ENCODE results near the gene NFKBIA.
"Not testable (repeated sequence)": the region's sequence is repeated elsewhere in the genome, so short reads cannot be mapped to it uniquely, and the experiment has no call there.

Gene NFKBIA, protein sequence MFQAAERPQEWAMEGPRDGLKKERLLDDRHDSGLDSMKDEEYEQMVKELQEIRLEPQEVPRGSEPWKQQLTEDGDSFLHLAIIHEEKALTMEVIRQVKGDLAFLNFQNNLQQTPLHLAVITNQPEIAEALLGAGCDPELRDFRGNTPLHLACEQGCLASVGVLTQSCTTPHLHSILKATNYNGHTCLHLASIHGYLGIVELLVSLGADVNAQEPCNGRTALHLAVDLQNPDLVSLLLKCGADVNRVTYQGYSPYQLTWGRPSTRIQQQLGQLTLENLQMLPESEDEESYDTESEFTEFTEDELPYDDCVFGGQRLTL

DNA sequence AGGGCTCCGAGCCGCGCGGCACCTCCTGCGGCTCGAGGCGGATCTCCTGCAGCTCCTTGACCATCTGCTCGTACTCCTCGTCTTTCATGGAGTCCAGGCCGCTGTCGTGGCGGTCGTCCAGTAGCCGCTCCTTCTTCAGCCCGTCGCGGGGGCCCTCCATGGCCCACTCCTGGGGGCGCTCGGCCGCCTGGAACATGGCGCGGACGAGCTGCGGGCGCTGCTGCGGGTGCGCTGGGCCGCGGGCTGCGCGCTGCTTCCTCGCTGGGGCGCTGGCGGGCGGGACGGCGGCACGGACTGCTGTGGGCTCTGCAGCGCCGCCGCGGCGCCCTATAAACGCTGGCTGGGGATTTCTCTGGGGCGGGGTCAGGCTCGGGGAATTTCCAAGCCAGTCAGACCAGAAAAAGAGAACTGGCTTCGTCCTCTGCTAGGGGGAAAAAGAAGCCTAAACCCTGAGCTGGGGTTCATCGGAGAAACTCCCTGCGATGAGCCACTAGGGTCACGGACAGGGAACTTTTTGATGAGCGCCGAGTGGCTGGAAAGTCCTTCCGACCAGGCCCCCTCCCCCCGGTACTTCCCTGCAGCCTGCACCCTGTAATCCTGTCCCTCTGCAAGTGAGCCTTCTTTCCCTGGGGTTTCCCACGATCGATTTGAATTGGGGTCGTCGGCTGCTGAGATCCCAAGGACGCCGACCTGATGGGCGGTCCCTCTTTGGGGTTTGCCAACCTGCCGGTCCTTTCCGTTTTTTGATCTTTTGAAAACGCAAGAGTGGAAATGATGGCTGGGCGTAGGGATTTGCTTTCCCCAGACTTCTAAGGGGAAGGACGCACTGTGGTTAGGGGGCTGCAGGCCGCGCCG is at the start of gene NFKBIA:
NFKBIA (minus strand) TSS at position 301 of the 855 bp plus-strand sequence; CDS start at position 196, 105 bp downstream.
- peak; percentile 80 to 94 (median 93) for DNase-seq (ENCODE audit: low read depth in 4 of 4, low spot score in 1 of 4)

DNA sequence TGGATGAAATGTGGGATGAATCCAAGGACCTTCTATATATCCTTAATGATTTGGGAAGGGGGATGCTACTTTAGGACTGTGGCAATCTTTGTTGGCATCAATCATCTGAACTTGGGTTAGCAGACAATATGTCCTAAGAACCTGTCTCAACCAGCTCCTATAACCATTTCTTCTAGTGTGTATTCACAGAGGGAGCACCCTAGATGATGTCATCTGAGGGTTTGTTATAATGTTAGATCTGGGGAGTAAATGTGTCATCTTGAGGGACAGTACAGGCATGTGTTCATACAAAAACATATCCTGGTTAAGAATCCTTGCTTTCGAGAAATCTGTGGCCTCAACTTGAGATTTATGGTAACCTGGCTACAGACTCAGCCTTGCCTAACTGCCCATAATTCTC is 41.9 kb upstream of the NFKBIA start:
- DNase-seq (ENCODE audit: low read depth in 4 of 4, low spot score in 1 of 4) = no peak

DNA sequence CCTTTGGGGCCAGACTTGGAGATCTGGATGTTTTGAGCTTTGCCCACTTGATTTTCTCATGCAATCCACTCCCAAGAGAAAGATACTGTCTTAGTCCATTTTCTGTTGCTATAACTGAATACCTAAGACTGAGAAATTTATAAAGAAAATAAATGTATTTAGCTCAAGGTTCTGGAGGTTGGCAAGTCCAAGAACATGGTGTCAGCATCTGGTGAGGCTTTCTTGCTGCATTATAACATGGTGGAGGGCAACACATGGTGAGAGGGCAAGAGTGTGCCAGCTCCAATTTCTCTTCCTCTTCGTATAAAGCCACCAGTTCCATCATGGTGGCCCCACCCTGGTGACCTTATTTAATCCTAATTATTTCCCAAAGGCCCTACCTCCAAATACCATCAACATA is 39.6 kb upstream of the NFKBIA start:
- DNase-seq (ENCODE audit: low read depth in 4 of 4, low spot score in 1 of 4) = no peak

DNA sequence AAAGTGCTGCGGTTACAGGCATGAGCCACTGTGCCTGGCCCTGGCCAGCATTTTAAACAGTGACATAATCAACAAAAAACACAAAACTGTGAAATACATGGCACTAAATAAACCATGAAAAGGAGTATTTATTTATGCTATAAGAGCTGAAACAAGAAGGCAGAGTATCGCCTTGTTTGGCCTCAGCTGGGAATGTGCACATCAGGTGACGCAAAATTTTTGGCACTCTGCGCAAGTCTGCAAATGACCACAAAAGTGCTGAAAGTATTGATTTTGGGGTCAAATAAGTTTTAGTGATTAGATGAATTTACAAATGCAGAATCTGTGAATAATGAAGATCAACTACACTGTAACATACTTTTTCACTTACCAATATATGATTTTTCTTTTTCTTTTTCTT is 36.6 kb upstream of the NFKBIA start:
- DNase-seq (ENCODE audit: low read depth in 4 of 4, low spot score in 1 of 4) = no peak

DNA sequence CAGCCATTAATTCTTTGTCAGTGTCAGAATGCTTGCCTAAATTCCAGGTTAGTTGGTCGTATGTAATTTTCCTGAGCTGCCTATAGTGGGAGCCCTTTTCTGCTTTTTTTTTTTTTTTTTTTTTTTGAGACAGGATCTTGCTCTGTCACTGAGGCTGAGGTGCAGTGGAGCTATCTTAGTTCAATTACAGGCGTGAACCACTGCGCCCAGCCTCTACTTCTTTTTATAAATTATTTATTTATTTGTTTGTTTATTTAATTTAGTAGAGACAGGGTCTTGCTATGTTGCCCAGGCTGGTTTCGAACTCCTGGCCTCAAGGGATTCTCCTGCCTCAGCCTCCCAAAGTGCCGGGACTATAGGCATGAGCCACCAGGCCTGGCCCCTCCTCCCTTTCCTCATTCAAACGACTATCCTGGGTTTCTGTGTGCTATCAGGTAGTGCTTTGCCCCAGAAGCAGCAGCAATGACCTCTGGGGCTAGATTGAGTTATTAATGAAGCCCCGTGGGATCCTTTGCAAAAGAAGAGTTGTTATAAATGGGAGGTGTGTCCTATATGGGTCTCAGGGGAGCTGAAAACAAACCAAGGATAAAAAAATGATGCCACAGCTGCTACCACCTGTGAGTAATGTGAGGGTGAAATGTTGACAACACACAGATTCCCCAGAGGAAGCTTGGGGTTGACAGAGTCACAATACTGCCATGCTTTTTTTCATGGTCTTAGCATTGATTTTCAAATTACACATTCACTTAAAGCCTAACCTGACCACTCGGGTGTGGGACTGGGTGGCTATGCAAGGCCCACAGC is 34.6 kb upstream of the NFKBIA start:
- DNase-seq (ENCODE audit: low read depth in 4 of 4, low spot score in 1 of 4) = no peak

DNA sequence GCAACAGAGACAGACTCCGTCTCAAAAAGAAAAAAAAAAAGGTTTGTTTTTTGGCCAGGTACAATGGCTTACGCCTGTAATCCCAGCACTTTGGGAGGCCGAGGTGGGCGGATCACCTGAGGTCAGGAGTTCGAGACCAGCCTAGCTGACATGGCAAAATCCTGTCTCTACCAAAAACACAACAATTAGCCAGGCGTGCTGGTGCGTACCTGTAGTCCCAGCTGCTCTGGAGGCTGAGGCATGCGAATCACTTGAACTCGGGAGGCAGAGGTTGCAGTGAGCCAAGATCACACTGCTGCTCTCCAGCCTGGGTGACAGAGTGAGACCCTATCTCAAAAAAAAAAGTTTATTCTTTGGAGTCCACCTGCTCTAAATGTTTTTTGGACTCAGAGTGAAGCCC is 33.9 kb upstream of the NFKBIA start:
- DNase-seq (ENCODE audit: low read depth in 4 of 4, low spot score in 1 of 4) = not testable (repeated sequence)

DNA sequence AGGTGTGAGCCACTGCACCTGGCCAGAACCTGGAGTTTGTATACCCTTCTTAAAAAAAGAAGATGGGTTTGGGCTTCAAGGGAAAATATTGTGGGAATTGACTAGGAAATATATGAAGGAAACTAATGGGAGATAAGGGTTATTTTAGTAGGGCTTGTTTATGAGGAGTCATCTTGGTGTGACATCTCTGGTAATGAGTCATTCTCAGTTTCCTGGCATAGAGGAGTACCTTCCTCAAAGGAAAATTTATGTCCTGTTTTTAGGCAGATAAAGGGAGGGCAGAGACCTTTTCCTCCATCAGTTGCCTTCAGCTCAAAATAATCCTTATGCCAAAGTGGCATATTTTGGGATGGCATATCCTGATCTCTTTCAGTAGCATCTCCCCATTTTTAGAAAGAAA is 30.6 kb upstream of the NFKBIA start:
- no peak for DNase-seq (ENCODE audit: low read depth in 4 of 4, low spot score in 1 of 4)

DNA sequence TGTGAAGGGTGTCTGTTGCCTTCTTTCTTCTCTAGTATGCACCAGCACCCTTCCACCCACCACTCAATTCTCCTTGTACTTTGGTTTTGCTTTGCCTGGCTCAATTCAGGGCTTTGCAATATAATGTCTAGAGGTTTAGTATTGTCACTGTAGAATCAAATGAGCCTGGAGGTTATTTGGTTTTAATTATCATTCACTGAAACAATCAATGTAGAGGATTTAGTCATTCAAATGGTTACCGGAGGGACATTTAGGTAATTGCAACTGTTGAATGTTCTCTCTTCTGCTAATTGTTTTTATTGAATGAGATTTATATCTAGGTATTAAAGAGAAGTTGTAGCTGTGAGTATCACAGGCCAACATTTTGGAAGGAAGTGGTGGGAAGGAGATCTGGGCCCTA is 29.3 kb upstream of the NFKBIA start:
- no peak for DNase-seq (ENCODE audit: low read depth in 4 of 4, low spot score in 1 of 4)

DNA sequence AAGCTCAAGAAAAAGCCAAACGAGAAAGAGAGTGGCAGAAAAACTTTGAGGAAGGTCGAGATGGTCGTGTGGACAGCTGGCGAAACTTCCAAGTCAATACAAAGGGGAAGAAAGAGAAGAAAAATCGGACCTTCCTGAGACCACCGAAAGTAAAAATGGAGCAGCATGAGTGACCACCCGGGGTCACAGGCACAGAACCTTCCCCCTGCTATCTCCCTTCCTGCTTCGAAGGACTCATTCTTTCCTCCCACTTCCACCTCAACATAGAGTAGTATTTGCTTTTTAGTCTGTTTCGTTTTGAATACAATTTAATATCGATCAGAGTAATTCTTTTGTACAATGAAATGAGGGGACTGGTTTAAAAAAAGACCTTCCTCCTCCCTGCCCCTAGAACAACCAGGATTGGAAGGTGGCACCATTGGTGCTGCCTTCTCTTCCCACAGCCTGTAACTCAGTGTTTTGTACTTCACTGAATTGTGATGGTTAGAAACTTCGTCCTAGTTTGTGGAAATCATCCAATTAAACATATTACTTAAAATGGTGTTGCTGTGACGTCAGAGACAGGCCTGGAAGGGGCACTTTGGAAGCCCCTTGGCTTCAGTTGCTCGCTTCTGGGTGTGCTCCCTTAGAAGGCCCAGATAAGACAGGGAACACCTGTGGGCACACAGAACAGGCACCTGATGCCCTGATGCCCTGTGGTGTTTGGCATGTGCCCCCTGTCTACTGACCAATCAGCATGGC is 26.1 kb upstream of the NFKBIA start:
- DNase-seq (ENCODE audit: low read depth in 4 of 4, low spot score in 1 of 4) = no peak

DNA sequence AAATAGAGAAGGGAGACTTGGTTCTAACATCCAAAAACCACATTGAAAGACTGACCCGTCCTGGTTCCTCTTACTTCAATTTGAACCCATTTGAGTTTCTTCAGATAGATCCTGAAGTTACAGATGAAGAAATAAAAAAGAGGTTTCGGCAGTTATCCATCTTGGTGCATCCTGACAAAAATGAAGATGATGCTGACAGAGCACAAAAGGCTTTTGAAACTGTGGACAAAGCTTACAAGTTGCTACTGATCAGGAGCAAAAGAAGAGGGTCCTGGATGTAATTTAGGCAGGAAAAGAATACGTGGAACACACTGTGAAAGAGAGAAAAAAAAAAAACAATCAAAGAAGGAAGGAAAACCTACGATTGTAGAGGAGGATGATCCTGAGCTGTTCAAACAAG is 25.4 kb upstream of the NFKBIA start:
- DNase-seq (ENCODE audit: low read depth in 4 of 4, low spot score in 1 of 4) = no peak

DNA sequence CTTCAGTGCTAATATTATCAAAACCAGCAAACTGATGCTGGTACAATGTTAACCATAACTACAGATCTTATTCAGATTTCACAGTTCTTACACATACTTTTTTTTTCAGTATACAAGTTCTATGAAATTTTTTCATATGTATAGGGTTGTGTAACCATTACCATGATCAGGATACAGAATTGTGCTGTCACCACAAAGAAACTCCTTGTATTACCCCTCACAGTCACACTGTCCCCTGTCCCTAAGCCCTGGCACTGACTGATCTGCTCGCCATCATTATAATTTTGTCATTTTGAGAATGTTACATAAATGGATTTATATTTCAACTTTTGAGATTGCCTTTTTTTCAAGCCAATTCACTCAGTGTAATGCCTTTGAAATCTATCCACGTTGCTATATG is 21.3 kb upstream of the NFKBIA start:
- no peak for DNase-seq (ENCODE audit: low read depth in 4 of 4, low spot score in 1 of 4)

DNA sequence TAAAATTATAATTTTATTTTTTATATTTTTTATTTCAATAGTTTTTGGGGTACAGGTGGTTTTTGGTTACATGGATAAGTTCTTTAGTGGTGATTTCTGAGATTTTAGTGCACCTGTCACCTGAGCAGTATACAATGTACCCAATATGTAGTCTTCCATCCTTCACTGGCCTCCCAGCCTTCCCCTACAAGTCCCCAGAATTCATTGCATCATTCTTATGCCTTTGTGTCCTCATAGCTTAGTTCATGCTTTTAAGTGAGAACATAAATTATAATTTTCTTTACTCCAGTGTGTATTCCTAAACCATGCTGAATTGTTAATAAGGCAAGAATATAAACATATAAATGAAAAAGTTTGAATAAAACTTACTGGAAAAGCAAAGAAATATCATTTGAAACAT is 19.1 kb upstream of the NFKBIA start:
- DNase-seq (ENCODE audit: low read depth in 4 of 4, low spot score in 1 of 4) = no peak

DNA sequence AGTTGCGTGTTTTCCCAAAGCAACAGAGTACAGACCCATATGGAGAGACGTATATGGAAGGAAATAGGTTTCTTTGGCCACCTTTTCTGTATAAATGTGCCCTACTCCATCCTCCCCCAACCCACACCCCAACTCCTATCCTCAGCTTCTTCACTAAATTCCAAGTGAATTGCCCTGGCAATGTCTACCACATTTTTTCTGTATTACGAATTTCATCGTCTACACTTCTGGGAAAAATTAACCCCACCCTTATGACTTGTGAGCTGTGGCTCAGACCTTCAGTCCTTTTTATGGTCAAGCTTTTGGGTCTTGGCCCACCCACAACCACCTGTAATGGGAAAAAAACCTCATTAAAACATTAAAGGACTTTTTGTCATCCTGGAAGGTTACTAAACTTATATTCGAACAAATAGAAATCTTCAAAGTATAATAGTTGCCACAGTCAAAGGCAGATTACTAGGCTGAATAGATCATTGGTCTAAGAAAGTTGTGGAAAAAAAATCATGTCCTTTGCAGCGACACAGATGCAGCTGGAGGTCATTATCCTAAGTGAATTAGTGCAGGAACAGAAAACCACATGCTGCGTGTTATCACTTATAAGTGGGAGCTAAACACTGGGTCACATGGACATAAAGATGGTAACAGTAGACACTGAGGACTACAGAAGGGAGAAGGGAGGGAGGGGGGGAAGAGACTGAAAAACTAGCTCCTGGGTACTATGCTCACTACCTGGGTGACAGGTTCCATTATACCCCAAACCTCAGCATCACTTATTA is 15.7 kb upstream of the NFKBIA start:
- DNase-seq (ENCODE audit: low read depth in 4 of 4, low spot score in 1 of 4) = no peak

DNA sequence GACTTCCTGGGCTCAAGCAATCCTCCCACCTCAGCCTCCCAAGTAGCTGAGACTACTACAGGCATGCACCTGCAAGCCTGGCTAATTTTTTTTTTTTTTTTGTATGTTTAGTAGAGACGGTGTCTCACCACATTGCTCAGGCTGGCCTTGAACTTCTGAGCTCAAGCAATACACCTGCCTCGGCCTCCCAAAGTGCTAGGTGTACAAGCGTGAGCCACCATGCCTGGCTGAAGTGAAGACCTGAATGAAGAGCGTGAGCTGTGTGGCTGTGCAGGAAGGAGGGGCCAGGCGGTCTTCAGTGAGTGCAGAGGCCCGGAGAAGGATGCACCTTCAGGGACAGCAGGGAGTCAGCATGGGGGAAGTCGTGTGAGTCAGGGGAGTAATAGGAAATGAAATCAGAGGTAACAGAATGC is 14.9 kb upstream of the NFKBIA start:
- no peak for DNase-seq (ENCODE audit: low read depth in 4 of 4, low spot score in 1 of 4)

DNA sequence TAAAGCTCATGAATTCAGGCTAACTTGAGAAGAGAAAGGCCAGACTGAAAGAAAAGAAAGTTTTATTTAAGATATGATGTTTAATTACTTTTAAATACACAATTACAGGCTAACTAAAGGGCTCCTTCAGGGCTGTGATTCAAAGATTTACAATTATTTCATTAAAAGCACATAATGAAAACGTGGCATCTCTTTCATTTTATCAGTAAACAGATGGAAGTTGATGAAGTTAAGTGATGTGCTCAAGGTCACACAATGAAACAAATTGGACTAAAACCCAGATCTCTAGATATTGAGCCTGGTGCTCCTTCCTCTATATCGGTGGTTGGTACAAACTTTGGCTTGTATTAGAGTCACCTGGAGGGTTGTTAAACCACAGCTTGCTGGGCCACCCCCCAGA is 13.5 kb upstream of the NFKBIA start:
- no peak for DNase-seq (ENCODE audit: low read depth in 4 of 4, low spot score in 1 of 4)

DNA sequence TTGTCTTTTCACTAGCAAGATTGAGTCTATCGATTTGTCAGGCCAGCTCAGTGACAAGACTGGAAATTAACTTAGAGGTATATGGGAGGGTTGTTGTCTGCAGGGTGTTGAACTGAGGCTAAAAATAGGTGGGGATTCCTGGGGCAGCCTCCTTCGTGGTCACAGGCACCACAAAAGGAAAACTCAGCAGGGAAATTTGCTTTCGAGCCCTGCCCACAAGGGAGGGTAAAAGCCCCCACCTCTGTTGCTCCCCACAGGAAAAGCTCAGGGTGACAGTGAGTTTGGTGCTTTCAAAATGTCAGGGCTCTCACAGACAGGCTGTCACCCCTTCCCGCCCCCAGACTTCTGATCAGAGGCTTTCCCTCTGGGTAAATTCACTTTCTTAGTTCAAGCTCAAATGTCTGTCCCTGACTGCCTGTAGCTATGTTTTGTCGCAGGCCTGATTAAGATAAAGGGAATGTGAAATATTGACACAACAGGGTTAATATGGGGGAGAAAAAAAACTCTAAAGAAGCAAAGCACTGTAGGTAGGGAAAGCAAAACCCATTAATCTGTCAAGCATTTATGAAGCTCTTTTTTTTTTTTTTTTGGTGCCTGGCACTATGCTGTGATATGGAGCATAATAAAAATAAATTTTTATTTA is 11.7 kb upstream of the NFKBIA start:
- peak in 2 of 4 experiments; percentile 33 to 75 for DNase-seq (ENCODE audit: low read depth in 4 of 4, low spot score in 1 of 4)

DNA sequence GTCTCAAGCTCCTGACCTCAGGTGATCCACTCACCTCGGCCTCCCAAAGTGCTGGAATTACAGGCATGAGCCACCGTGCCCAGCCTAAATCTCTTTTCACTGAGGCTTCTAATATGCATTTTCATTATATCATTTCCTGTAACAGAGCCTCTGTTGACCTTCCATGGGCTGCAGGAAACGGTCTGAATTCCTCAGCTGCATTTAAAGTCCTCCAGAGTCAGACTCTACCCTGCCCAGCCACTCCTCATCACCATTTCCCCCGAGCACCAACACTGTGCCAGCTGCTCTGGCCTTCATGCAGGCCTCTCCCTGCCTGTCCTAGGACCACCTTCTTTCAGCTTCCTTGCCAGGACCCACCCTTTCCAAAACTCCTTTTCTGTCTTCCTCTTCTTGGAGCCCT is 9.8 kb upstream of the NFKBIA start:
- no peak for DNase-seq (ENCODE audit: low read depth in 4 of 4, low spot score in 1 of 4)

DNA sequence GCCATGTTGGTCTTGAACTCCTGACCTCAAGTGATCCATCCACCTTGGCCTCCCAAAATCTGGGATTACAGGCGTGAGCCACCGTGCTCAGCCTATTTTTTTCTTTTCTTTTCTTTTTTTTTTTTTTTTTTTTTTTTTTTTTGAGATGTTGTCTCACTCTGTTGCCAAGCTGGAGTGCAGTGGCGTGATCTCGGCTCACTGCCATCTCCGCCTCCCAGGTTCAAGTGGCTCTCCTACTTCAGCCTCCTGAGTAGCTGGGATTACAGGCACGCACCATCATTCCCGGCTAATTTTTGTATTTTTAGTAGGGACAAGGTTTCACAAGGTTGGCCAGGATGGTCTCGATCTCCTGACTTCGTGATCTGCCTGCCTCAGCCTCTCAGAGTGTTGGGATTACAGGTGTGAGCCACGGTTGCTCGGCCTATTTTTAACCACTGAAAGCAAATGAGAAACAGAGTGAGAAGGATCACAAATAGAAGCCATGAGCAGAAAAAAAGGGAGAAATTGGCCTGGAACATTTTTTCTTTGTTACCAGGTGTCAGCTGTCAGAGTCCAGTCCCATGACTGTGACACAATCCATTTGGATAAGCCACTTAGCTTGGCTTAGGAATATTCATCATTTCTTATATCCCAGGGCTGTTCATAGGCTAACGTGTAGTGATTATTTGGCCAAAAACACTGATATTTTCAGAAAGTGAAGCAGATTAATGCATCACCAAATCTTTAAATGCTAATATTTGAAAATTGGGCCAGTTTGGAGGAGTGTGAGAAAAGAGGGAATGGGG is 7.9 kb upstream of the NFKBIA start:
- DNase-seq (ENCODE audit: low read depth in 4 of 4, low spot score in 1 of 4) = no peak

DNA sequence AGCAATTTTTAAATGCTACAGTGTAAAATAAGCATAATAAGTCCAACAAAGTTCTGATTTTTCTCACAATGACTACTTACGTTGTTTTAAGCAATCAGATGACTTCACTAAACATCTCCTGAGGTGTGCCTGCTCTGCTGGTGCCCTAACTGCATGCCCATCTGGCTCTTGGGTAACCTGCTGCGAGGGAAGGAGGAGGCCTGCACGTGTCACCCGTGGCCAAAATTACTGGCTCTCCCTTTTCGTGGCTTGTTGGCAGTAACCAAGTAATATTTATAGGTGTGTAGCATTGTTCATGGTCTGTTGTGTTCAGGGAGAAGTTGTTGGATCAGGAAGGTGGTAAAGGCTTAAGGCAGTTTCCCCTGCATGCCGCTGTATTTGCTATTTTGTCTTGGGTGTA is 6.3 kb upstream of the NFKBIA start:
- DNase-seq (ENCODE audit: low read depth in 4 of 4, low spot score in 1 of 4) = no peak

All from stimulated activated CD4-positive, alpha-beta T cell treated with anti-CD3 and anti-CD28 coated beads, Interleukin-1b, Interleukin-23, amount 100 ng/mL, for 24 hours (primary cell).